ENCODE data around the gene SEMA4D. TPM values are rescaled to one million over a fixed set of nuclear protein-coding genes. Genes with fewer than 3 reads are reported as not detected.

The SEMA4D gene
- total and polyA plus RNA-seq, 2 of the 13 experiments (the other 11 are each of a cell fraction or from before 2014, with no cell fraction given): 0.13 to 0.16 TPM

DNA sequence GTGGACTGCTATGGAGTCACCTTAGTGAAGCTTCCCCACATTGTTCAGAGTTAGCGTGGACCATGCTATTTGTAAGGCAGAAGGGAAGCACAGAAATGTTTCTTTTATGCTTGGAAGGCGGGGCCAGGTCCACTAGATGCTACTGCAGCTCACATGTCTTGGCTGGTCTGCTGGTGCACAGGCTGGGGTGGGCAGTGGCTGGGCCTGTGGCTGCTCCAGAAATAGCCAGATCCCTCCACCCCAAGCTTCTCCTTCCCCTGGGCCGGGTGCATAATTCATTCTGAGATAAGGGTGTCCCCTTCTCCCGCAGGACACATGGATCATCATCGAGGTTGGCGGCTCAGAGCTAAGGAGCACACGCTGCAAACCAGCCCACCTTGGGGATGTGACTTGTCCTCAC, 14.5 kb upstream of the SEMA4D start (continued):
- TF ChIP-seq, protein P1, sequence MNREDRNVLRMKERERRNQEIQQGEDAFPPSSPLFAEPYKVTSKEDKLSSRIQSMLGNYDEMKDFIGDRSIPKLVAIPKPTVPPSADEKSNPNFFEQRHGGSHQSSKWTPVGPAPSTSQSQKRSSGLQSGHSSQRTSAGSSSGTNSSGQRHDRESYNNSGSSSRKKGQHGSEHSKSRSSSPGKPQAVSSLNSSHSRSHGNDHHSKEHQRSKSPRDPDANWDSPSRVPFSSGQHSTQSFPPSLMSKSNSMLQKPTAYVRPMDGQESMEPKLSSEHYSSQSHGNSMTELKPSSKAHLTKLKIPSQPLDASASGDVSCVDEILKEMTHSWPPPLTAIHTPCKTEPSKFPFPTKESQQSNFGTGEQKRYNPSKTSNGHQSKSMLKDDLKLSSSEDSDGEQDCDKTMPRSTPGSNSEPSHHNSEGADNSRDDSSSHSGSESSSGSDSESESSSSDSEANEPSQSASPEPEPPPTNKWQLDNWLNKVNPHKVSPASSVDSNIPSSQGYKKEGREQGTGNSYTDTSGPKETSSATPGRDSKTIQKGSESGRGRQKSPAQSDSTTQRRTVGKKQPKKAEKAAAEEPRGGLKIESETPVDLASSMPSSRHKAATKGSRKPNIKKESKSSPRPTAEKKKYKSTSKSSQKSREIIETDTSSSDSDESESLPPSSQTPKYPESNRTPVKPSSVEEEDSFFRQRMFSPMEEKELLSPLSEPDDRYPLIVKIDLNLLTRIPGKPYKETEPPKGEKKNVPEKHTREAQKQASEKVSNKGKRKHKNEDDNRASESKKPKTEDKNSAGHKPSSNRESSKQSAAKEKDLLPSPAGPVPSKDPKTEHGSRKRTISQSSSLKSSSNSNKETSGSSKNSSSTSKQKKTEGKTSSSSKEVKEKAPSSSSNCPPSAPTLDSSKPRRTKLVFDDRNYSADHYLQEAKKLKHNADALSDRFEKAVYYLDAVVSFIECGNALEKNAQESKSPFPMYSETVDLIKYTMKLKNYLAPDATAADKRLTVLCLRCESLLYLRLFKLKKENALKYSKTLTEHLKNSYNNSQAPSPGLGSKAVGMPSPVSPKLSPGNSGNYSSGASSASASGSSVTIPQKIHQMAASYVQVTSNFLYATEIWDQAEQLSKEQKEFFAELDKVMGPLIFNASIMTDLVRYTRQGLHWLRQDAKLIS (CRISPR knock-in tag; IDR thresholded peaks at IDR 0.05): no peak
- TF ChIP-seq BRCA1 (CRISPR knock-in tag; IDR thresholded peaks at IDR 0.05) (no peak), NAIF1 (CRISPR knock-in tag; IDR thresholded peaks at IDR 0.05; ENCODE audit: borderline replicate concordance) (no peak), KDM1A (CRISPR knock-in tag; IDR thresholded peaks at IDR 0.05) (no peak), TP53 (CRISPR knock-in tag; conservative IDR thresholded peaks at IDR 0.05) (no peak), HNRNPUL1 (IDR thresholded peaks at IDR 0.05; ENCODE audit: low read depth, low read length) (no peak), ZNF530 (CRISPR knock-in tag; IDR thresholded peaks at IDR 0.05; ENCODE audit: low read depth) (no peak), DNMT1 (CRISPR knock-in tag; IDR thresholded peaks at IDR 0.05) (no peak), SKI (IDR thresholded peaks at IDR 0.05; ENCODE audit: partially characterized antibody) (no peak), RBM22 (optimal IDR thresholded peaks at IDR 0.05; ENCODE audit: low read length) (no peak)

DNA sequence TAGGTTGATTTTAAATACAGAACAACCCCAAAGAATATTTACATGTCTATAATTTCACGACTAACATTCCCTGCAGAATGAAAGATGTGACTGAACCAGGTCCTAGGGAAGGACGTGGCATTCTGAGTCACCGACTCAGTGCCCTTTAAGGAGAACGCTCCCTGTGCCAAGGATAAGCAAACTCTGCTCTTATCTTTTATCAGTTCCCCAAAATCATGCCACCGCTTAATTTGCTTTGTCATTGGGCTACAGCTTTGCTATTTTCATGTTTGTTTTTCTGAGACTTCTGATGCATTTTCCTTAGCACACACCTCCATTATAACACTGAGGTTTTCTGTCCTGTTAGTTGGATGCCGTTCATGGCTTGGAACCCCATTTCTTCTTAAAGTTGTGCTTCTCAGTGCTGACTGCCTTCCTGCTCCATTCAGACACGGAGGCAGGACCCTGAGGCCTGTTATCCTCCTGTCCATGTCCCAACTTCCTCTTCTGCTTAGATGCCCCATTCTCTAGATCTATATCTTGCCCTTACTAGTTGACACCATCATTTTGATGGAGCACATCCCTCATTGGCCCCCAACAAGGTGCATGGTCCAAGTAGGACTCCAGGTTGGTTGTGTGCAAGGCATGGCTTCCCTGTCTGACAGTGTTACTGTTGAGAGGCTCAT, 11.2 kb upstream of the SEMA4D start:
- Histone ChIP-seq H3K36me3 (replicated peaks in 1 of 2; ENCODE audit: control insufficient read depth in 1 of 2, insufficient read depth in 2 of 2, low read length in 2 of 2) (no peaks in the 10 kb centered on the region), H3K27me3 (ENCODE audit: control insufficient read depth in 1 of 2, insufficient read depth in 2 of 2, low read length in 2 of 2) (peaks cover 0 to 24% of the 10 kb centered on the region in 2 experiments; a peak in 2 of 5 replicates), H2AFZ (ENCODE audit: low read length) (no peak overlapping the region), H3K9ac (ENCODE audit: insufficient read depth, low read depth, low read length) (no peak overlapping the region), H4K20me1 (ENCODE audit: insufficient read depth, low read length) (no peaks in the 10 kb centered on the region), H3K4me2 (ENCODE audit: low read depth, low read length) (no peak overlapping the region), H3K9me3 (ENCODE audit: low read length) (no peaks in the 10 kb centered on the region), H3K4me1 (ENCODE audit: insufficient read depth, low read length) (no peaks in the 10 kb centered on the region), H3K27ac (ENCODE audit: extremely low read length, insufficient read depth, low read length) (no peak overlapping the region), H3K4me3 (replicated peaks in 1 of 3; ENCODE audit: insufficient read depth in 1 of 3, low read depth in 2 of 3, low read length in 3 of 3) (no peak overlapping the region), H3K79me2 (ENCODE audit: insufficient read depth, low read length) (no peaks in the 10 kb centered on the region)
- 57% methylated on average over 7 of the region's 7 CpGs for WGBS (ENCODE audit: low lambda C conversion rate)
- intact Hi-C loops (cut with micrococcal nuclease; ENCODE audit: unreplicated experiment): no loop called here
- in situ Hi-C loops (cut with HindIII; ENCODE audit: extremely low pct_ligation_motif_present, low pct_unique_long_range_greater_than_20kb): no loop called here
- BruUV-seq (replicated peaks): no TSS peak
- ATAC-seq (no peak), FAIRE-seq (no peak), DNase-seq (ENCODE audit: low spot score) (no peak)
- CTCF ChIA-PET (ENCODE audit: low intra/inter-chr PET ratio, low total read pairs): no interaction called here
- POLR2A ChIA-PET: no interaction called here
- no peak for TF ChIP-seq ATAD3A (CRISPR knock-in tag; IDR thresholded peaks at IDR 0.05)
- TF ChIP-seq, protein P2, sequence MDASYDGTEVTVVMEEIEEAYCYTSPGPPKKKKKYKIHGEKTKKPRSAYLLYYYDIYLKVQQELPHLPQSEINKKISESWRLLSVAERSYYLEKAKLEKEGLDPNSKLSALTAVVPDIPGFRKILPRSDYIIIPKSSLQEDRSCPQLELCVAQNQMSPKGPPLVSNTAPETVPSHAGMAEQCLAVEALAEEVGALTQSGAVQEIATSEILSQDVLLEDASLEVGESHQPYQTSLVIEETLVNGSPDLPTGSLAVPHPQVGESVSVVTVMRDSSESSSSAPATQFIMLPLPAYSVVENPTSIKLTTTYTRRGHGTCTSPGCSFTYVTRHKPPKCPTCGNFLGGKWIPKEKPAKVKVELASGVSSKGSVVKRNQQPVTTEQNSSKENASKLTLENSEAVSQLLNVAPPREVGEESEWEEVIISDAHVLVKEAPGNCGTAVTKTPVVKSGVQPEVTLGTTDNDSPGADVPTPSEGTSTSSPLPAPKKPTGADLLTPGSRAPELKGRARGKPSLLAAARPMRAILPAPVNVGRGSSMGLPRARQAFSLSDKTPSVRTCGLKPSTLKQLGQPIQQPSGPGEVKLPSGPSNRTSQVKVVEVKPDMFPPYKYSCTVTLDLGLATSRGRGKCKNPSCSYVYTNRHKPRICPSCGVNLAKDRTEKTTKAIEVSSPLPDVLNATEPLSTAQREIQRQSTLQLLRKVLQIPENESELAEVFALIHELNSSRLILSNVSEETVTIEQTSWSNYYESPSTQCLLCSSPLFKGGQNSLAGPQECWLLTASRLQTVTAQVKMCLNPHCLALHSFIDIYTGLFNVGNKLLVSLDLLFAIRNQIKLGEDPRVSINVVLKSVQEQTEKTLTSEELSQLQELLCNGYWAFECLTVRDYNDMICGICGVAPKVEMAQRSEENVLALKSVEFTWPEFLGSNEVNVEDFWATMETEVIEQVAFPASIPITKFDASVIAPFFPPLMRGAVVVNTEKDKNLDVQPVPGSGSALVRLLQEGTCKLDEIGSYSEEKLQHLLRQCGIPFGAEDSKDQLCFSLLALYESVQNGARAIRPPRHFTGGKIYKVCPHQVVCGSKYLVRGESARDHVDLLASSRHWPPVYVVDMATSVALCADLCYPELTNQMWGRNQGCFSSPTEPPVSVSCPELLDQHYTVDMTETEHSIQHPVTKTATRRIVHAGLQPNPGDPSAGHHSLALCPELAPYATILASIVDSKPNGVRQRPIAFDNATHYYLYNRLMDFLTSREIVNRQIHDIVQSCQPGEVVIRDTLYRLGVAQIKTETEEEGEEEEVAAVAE (CRISPR knock-in tag; IDR thresholded peaks at IDR 0.05; ENCODE audit: borderline replicate concordance): no peak
- no peak for TF ChIP-seq KLF15 (CRISPR knock-in tag; IDR thresholded peaks at IDR 0.05; ENCODE audit: borderline replicate concordance)
- TF ChIP-seq, protein P3, sequence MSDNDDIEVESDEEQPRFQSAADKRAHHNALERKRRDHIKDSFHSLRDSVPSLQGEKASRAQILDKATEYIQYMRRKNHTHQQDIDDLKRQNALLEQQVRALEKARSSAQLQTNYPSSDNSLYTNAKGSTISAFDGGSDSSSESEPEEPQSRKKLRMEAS (IDR thresholded peaks at IDR 0.05): no peak
- no peak for TF ChIP-seq ZFP82 (CRISPR knock-in tag; IDR thresholded peaks at IDR 0.05; ENCODE audit: borderline replicate concordance)
- no peak for TF ChIP-seq DR1 (CRISPR knock-in tag; IDR thresholded peaks at IDR 0.05)
- no peak for TF ChIP-seq ZNF30 (CRISPR knock-in tag; IDR thresholded peaks at IDR 0.05)
